ENCODE measurements around the gene AMFR. TPM values are rescaled to one million over a fixed set of nuclear protein-coding genes. Genes with fewer than 3 reads are reported as not detected.

AMFR gene
- total and polyA plus RNA-seq, 2 of the 13 experiments (the other 11 are each of a cell fraction or from before 2014, with no cell fraction given), result 52.9 to 108 TPM

- TF ChIP-seq PHF5A (CRISPR knock-in tag; IDR thresholded peaks at IDR 0.05; ENCODE audit: low read depth, unreplicated experiment), result no peak
- no peak for TF ChIP-seq ZBTB44 (CRISPR knock-in tag; IDR thresholded peaks at IDR 0.05)
- no peak for TF ChIP-seq SIN3A (IDR thresholded peaks at IDR 0.05; ENCODE audit: borderline replicate concordance, low read depth, low read length)
- TF ChIP-seq HNF4G (IDR thresholded peaks at IDR 0.05; ENCODE audit: borderline replicate concordance, low read depth, low read length), result no peak
- no peak for TF ChIP-seq HNF4G (CRISPR knock-in tag; IDR thresholded peaks at IDR 0.05; ENCODE audit: borderline replicate concordance, low read depth)
- TF ChIP-seq NCOA1 (CRISPR knock-in tag; IDR thresholded peaks at IDR 0.05), result no peak
- TF ChIP-seq ZNF552 (CRISPR knock-in tag; IDR thresholded peaks at IDR 0.05; ENCODE audit: borderline replicate concordance), result no peak
- TF ChIP-seq ZNF546 (CRISPR knock-in tag; conservative IDR thresholded peaks at IDR 0.05), result no peak
- no peak for TF ChIP-seq ZNF44 (CRISPR knock-in tag; IDR thresholded peaks at IDR 0.05)
- no peak for TF ChIP-seq SNAPC2 (CRISPR knock-in tag; IDR thresholded peaks at IDR 0.05)
- no peak for TF ChIP-seq CCDC6 (CRISPR knock-in tag; IDR thresholded peaks at IDR 0.05)
- TF ChIP-seq ZNF766 (CRISPR knock-in tag; IDR thresholded peaks at IDR 0.05; ENCODE audit: borderline replicate concordance), result no peak
- TF ChIP-seq REPIN1 (CRISPR knock-in tag; IDR thresholded peaks at IDR 0.05; ENCODE audit: borderline replicate concordance, low read depth), result 0 out of 2 replicates have a peak, but pooled peaks have one; percentile 59
- no peak for TF ChIP-seq TAF1 (CRISPR knock-in tag; IDR thresholded peaks at IDR 0.05)
- no peak for TF ChIP-seq ZSCAN5A (CRISPR knock-in tag; IDR thresholded peaks at IDR 0.05; ENCODE audit: borderline replicate concordance)
- 0 out of 2 replicates have a peak, but pooled peaks have one; percentile 37 for TF ChIP-seq THRA (CRISPR knock-in tag; IDR thresholded peaks at IDR 0.05; ENCODE audit: borderline replicate concordance)
- no peak for TF ChIP-seq ZNF101 (CRISPR knock-in tag; IDR thresholded peaks at IDR 0.05; ENCODE audit: borderline replicate concordance, low read depth)
- TF ChIP-seq ZMYM3 (CRISPR knock-in tag; IDR thresholded peaks at IDR 0.05), result no peak
- TF ChIP-seq ZNF639 (CRISPR knock-in tag; conservative IDR thresholded peaks at IDR 0.05), result no peak
- TF ChIP-seq ZNF121 (CRISPR knock-in tag; IDR thresholded peaks at IDR 0.05), result no peak
- TF ChIP-seq SKIL (CRISPR knock-in tag; IDR thresholded peaks at IDR 0.05; ENCODE audit: borderline replicate concordance), result no peak; the same call in 1 of the 2 replicates
Measured at GRCh38 chr16:56332464-56333079, 92.8 kb downstream of the AMFR start (continued).
